HCT116 (cell line): Measurements from ENCODE around the gene SPSB4. TPM values are rescaled to one million over a fixed set of nuclear protein-coding genes. Genes with fewer than 3 reads are reported as not detected.

Source experiments
- ATAC-seq: fragments of 200-7000 bp; cut with Tn5 transposase; 2 replicates; pipeline ENCODE4 v1.9.1; 2020; ENCODE audit warnings: mild to moderate bottlenecking, moderate library complexity
- BruUV-seq: library from RNA; stranded (reverse); fragments of 400-500 nt; replicated peaks from 2 replicates; lab custom pipeline; 2021; lab: Mats Ljungman, UMichigan
- CTCF ChIA-PET: fragments of 300-600 bp; sonication (Branson Sonifier 250); formaldehyde crosslinking; loops from one replicate; lab custom pipeline; 2021; ENCODE audit warnings: antibody characterized with exemption; lab: Charles Lee
- POLR2A ChIA-PET: fragments of 300-600, 350-600 bp; sonication (Branson Sonifier 250); formaldehyde crosslinking; loops from one replicate; lab custom pipeline; 2021; ENCODE audit warnings: antibody characterized with exemption; lab: Charles Lee
- RAD21 ChIA-PET, 2 experiments: fragments of 300-600 bp; sonication (Branson Sonifier 250); formaldehyde crosslinking; loops; one replicate each; lab custom pipeline; 2023; ENCODE audit warnings: low total read pairs in 2 of 2; ENCODE audit not compliant: uncharacterized antibody in 2 of 2, unreplicated experiment in 2 of 2, low non-redundant PET in 1 of 2; lab: Charles Lee
- DNase-seq: peaks from one replicate; pipeline ENCODE4 v3.0.0-alpha.2; 2010; ENCODE audit warnings: low read depth, low spot score
- H2AFZ ChIP-seq: fragments of 200-600 bp; shearing (Covaris generic), sonication (generic); 2 replicates; pipeline ENCODE4 v1.6.1; 2017; ENCODE audit warnings: low read depth, mixed run types, mixed read lengths, antibody characterized with exemption, low read length; ENCODE audit not compliant: poor library complexity, severe bottlenecking
- H3K27ac ChIP-seq: 2 replicates; pipeline ENCODE4 v1.5.1; 2012; ENCODE audit warnings: low read depth, low read length
- H3K27me3 ChIP-seq: fragments of 200-600 bp; sonication (generic); 2 replicates; pipeline ENCODE4 v1.6.1; 2016; ENCODE audit warnings: mixed run types, low read length, mixed read lengths; ENCODE audit not compliant: insufficient read depth
- H3K36me3 ChIP-seq, 2 experiments: fragments of 200-500 bp in 1 of 2; fragments of 200-600 bp in 1 of 2; sonication (Bioruptor generic) in 1 of 2; sonication (generic) in 1 of 2; 2 replicates each; pipeline versions ENCODE4 v1.5.1 to v1.6.1; 2014 to 2016; ENCODE audit warnings: low read length in 2 of 2, inconsistent platforms in 1 of 2, mixed read lengths in 1 of 2, mixed run types in 1 of 2; ENCODE audit not compliant: insufficient read depth in 2 of 2, control insufficient read depth in 1 of 2
- H3K4me1 ChIP-seq, 2 experiments: fragments of 200-600 bp in 1 of 2; sonication (generic) in 1 of 2; 2 replicates each; pipeline versions ENCODE4 v1.5.1 to v1.6.1; 2012 to 2017; ENCODE audit warnings: low read length in 2 of 2, inconsistent platforms in 1 of 2, mild to moderate bottlenecking in 1 of 2, mixed read lengths in 1 of 2, mixed run types in 1 of 2, moderate library complexity in 1 of 2; ENCODE audit not compliant: insufficient read depth in 2 of 2, control insufficient read depth in 1 of 2
- H3K4me2 ChIP-seq: fragments of 200-600 bp; sonication (generic); 2 replicates; pipeline ENCODE4 v1.6.1; 2017; ENCODE audit warnings: mixed run types, low read length, mixed read lengths
- H3K4me3 ChIP-seq, 2 experiments: fragments of 200-600 bp in 1 of 2; sonication (generic) in 1 of 2; replicated peaks in 1 of 2; 2 replicates each; pipeline ENCODE4 v1.5.1; 2011 to 2016; ENCODE audit warnings: low read length in 2 of 2, control low read depth in 1 of 2, low read depth in 1 of 2, mild to moderate bottlenecking in 1 of 2, mixed read lengths in 1 of 2, mixed run types in 1 of 2
- H3K79me2 ChIP-seq: fragments of 200-600 bp; sonication (generic); 2 replicates; pipeline ENCODE4 v1.6.1; 2017; ENCODE audit warnings: mild to moderate bottlenecking, mixed run types, low read length, moderate library complexity, mixed read lengths; ENCODE audit not compliant: insufficient read depth
- H3K9ac ChIP-seq: fragments of 200-600 bp; sonication (generic); 2 replicates; pipeline ENCODE4 v1.6.1; 2016; ENCODE audit warnings: low read length, mixed read lengths
- H3K9me2 ChIP-seq: fragments of 200-600 bp; sonication (generic), shearing (Covaris generic); 2 replicates; pipeline ENCODE4 v1.6.1; 2017; ENCODE audit warnings: mixed run types, mild to moderate bottlenecking, moderate library complexity; ENCODE audit not compliant: insufficient read depth
- H3K9me3 ChIP-seq, 2 experiments: fragments of 200-500 bp in 1 of 2; fragments of 200-600 bp in 1 of 2; sonication (Bioruptor generic) in 1 of 2; sonication (generic) in 1 of 2; 2 replicates each; pipeline ENCODE4 v1.6.1; 2014 to 2017; ENCODE audit warnings: low read length in 2 of 2, mixed read lengths in 2 of 2, inconsistent platforms in 1 of 2, low read depth in 1 of 2, mild to moderate bottlenecking in 1 of 2, mixed run types in 1 of 2, moderate library complexity in 1 of 2; ENCODE audit not compliant: control insufficient read depth in 1 of 2, insufficient read depth in 1 of 2
- H4K20me1 ChIP-seq: fragments of 200-600 bp; sonication (generic), shearing (Covaris generic); 2 replicates; pipeline ENCODE4 v1.6.1; 2017; ENCODE audit warnings: mixed run types, mild to moderate bottlenecking, moderate library complexity; ENCODE audit not compliant: insufficient read depth
- CEBPB ChIP-seq: IDR thresholded peaks from 2 replicates; pipeline ENCODE4 v1.6.1; 2012; ENCODE audit warnings: low read depth
- EZH2 ChIP-seq: fragments of 200-600 bp; sonication (generic); IDR thresholded peaks from 2 replicates; pipeline ENCODE4 v1.6.1; 2017; ENCODE audit warnings: antibody characterized with exemption, mixed run types
- EZH2phosphoT487 ChIP-seq: fragments of 200-600 bp; IDR thresholded peaks from 2 replicates; pipeline ENCODE4 v1.6.1; 2018; ENCODE audit warnings: antibody characterized with exemption, borderline replicate concordance
- FOSL1 ChIP-seq: IDR thresholded peaks from 2 replicates; pipeline ENCODE4 v1.6.1; 2012; ENCODE audit warnings: low read depth
- JUND ChIP-seq: IDR thresholded peaks from 2 replicates; pipeline ENCODE4 v1.6.1; 2012
- POLR2A ChIP-seq: IDR thresholded peaks from 2 replicates; pipeline ENCODE4 v1.7.0; 2011; ENCODE audit warnings: borderline replicate concordance; ENCODE audit not compliant: insufficient read depth, insufficient read length; ENCODE audit errors: extremely low read depth
- POLR2AphosphoS5 ChIP-seq: IDR thresholded peaks from 2 replicates; pipeline ENCODE4 v1.6.1; 2011; ENCODE audit warnings: mild to moderate bottlenecking, low read depth, low read length, moderate library complexity
- RAD21 ChIP-seq: IDR thresholded peaks from 2 replicates; pipeline ENCODE4 v1.6.1; 2012; ENCODE audit warnings: low read depth, mild to moderate bottlenecking
- SIN3A ChIP-seq: IDR thresholded peaks from 2 replicates; pipeline ENCODE4 v1.6.1; 2012; ENCODE audit warnings: low read depth
- SP1 ChIP-seq: IDR thresholded peaks from 2 replicates; pipeline ENCODE4 v1.6.1; 2012; ENCODE audit warnings: low read depth
- SRF ChIP-seq: IDR thresholded peaks from 2 replicates; pipeline ENCODE4 v1.6.1; 2012; ENCODE audit warnings: low read depth
- TCF7L2 ChIP-seq: IDR thresholded peaks from 2 replicates; pipeline ENCODE4 v1.7.0; 2011; ENCODE audit warnings: borderline replicate concordance, inconsistent platforms; ENCODE audit not compliant: insufficient read depth, insufficient read length; ENCODE audit errors: extremely low read depth
- YY1 ChIP-seq: IDR thresholded peaks from 2 replicates; pipeline ENCODE4 v1.6.1; 2011; ENCODE audit warnings: low read length, low read depth, moderate library complexity, mild to moderate bottlenecking; ENCODE audit not compliant: insufficient replicate concordance; ENCODE audit errors: extremely low read depth
- ZFX ChIP-seq: fragments of 450-650 bp; IDR thresholded peaks from 2 replicates; pipeline ENCODE4 v1.6.1; 2017
- ZNF274 ChIP-seq: fragments of 200-500 bp; sonication (Bioruptor generic); IDR thresholded peaks from 2 replicates; pipeline ENCODE4 v1.6.1; 2014; ENCODE audit warnings: mild to moderate bottlenecking, low read depth, low read length, inconsistent platforms
- intact Hi-C: fragments of 100-400 bp; cut with micrococcal nuclease; formaldehyde crosslinking; loops from 2 replicates; pipeline ENCODE4 v1.10.0; 2022
- total RNA-seq: library from RNA; stranded (reverse); gene quantifications from one replicate; pipeline ENCODE4 v1.2.1, GENCODE V29; 2021; ENCODE audit not compliant: unreplicated experiment
- TF ChIP-seq, protein P1 (sequence below): IDR thresholded peaks from 2 replicates; pipeline ENCODE4 v1.6.1; 2012; ENCODE audit warnings: low read depth
- TF ChIP-seq, protein P2 (sequence below): IDR thresholded peaks from 2 replicates; pipeline ENCODE4 v1.6.1; 2011; ENCODE audit warnings: mild to moderate bottlenecking, low read length, moderate library complexity; ENCODE audit not compliant: insufficient replicate concordance; ENCODE audit errors: extremely low read depth
- TF ChIP-seq, protein P3 (sequence below): IDR thresholded peaks from 2 replicates; pipeline ENCODE4 v1.6.1; 2012
- TF ChIP-seq, protein P4 (sequence below), 3 experiments: fragments of 200-600 bp in 1 of 3; sonication (generic) in 1 of 3; IDR thresholded peaks in 2 of 3; conservative IDR thresholded peaks in 1 of 3; 2 replicates each; pipeline ENCODE4 v1.5.1; 2012 to 2017; ENCODE audit warnings: low read depth in 2 of 3, low read length in 2 of 3, antibody characterized with exemption in 1 of 3, borderline replicate concordance in 1 of 3, control low read depth in 1 of 3, mild to moderate bottlenecking in 1 of 3, mixed read lengths in 1 of 3, mixed run types in 1 of 3, moderate library complexity in 1 of 3; ENCODE audit not compliant: insufficient read depth in 1 of 3
- TF ChIP-seq, protein P5 (sequence below): IDR thresholded peaks from 2 replicates; pipeline ENCODE4 v1.6.1; 2012

SPSB4 gene
- total RNA-seq, 1 experiment from 2014 or later = 0.57 TPM

DNA sequence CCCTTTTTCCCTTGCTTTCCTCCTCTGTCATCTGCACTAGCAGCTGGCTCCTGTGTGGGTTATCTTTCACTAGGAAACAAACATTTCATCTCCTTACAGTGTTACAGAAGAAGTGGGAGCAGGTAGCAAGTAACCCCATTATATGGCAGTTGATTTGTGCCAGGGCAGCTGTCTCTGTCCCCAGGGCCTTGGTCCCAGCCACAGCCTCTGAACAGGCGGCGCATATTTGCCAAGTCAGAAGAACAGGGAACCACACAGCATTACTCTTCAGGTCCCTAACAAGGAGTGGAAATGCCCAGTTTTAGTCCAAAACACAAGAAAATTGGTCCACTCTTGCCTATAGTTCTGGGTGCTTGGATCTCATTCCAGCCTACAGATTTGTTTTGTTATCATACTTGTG, 99.8 kb downstream of the SPSB4 start:
- no peak overlapping the region for H2AFZ ChIP-seq
- no peaks in the 10 kb centered on the region for H3K9me2 ChIP-seq
- ATAC-seq (no peak), DNase-seq (no peak)
- H3K9ac ChIP-seq = no peak overlapping the region
- H3K27ac ChIP-seq = no peak overlapping the region
- TF ChIP-seq YY1 (no peak), RAD21 (no peak), ZNF274 (no peak), POLR2A (no peak), EZH2phosphoT487 (no peak), CEBPB (no peak), SIN3A (no peak), ZFX (no peak), JUND (no peak), FOSL1 (no peak), SP1 (no peak), SRF (no peak), POLR2AphosphoS5 (no peak), EZH2 (no peak), TCF7L2 (no peak)
- TF ChIP-seq, protein P1, sequence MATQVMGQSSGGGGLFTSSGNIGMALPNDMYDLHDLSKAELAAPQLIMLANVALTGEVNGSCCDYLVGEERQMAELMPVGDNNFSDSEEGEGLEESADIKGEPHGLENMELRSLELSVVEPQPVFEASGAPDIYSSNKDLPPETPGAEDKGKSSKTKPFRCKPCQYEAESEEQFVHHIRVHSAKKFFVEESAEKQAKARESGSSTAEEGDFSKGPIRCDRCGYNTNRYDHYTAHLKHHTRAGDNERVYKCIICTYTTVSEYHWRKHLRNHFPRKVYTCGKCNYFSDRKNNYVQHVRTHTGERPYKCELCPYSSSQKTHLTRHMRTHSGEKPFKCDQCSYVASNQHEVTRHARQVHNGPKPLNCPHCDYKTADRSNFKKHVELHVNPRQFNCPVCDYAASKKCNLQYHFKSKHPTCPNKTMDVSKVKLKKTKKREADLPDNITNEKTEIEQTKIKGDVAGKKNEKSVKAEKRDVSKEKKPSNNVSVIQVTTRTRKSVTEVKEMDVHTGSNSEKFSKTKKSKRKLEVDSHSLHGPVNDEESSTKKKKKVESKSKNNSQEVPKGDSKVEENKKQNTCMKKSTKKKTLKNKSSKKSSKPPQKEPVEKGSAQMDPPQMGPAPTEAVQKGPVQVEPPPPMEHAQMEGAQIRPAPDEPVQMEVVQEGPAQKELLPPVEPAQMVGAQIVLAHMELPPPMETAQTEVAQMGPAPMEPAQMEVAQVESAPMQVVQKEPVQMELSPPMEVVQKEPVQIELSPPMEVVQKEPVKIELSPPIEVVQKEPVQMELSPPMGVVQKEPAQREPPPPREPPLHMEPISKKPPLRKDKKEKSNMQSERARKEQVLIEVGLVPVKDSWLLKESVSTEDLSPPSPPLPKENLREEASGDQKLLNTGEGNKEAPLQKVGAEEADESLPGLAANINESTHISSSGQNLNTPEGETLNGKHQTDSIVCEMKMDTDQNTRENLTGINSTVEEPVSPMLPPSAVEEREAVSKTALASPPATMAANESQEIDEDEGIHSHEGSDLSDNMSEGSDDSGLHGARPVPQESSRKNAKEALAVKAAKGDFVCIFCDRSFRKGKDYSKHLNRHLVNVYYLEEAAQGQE = no peak
- TF ChIP-seq, protein P2, sequence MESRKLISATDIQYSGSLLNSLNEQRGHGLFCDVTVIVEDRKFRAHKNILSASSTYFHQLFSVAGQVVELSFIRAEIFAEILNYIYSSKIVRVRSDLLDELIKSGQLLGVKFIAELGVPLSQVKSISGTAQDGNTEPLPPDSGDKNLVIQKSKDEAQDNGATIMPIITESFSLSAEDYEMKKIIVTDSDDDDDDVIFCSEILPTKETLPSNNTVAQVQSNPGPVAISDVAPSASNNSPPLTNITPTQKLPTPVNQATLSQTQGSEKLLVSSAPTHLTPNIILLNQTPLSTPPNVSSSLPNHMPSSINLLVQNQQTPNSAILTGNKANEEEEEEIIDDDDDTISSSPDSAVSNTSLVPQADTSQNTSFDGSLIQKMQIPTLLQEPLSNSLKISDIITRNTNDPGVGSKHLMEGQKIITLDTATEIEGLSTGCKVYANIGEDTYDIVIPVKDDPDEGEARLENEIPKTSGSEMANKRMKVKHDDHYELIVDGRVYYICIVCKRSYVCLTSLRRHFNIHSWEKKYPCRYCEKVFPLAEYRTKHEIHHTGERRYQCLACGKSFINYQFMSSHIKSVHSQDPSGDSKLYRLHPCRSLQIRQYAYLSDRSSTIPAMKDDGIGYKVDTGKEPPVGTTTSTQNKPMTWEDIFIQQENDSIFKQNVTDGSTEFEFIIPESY = no peak
- TF ChIP-seq, protein P3, sequence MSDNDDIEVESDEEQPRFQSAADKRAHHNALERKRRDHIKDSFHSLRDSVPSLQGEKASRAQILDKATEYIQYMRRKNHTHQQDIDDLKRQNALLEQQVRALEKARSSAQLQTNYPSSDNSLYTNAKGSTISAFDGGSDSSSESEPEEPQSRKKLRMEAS = no peak
- TF ChIP-seq, protein P4, sequence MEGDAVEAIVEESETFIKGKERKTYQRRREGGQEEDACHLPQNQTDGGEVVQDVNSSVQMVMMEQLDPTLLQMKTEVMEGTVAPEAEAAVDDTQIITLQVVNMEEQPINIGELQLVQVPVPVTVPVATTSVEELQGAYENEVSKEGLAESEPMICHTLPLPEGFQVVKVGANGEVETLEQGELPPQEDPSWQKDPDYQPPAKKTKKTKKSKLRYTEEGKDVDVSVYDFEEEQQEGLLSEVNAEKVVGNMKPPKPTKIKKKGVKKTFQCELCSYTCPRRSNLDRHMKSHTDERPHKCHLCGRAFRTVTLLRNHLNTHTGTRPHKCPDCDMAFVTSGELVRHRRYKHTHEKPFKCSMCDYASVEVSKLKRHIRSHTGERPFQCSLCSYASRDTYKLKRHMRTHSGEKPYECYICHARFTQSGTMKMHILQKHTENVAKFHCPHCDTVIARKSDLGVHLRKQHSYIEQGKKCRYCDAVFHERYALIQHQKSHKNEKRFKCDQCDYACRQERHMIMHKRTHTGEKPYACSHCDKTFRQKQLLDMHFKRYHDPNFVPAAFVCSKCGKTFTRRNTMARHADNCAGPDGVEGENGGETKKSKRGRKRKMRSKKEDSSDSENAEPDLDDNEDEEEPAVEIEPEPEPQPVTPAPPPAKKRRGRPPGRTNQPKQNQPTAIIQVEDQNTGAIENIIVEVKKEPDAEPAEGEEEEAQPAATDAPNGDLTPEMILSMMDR (IDR thresholded peaks at IDR 0.05 in 2 of 3, conservative IDR thresholded peaks at IDR 0.05 in 1 of 3; ENCODE audit: borderline replicate concordance in 1 of 3, insufficient read depth in 1 of 3, low read depth in 2 of 3, low read length in 2 of 3) = no peak
- TF ChIP-seq, protein P5, sequence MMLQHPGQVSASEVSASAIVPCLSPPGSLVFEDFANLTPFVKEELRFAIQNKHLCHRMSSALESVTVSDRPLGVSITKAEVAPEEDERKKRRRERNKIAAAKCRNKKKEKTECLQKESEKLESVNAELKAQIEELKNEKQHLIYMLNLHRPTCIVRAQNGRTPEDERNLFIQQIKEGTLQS = no peak
- H3K9me3 ChIP-seq = no peaks in the 10 kb centered on the region
- H3K79me2 ChIP-seq = no peaks in the 10 kb centered on the region
- ChIA-PET CTCF (no interaction called here), POLR2A (no interaction called here), RAD21 (interaction anchor here in 1 of 2 experiments (0.7 kb wide), 1 partner anchor 212 kb away, joined by 4 read pairs; no protein-coding TSS in a partner anchor)
- H3K4me2 ChIP-seq = no peak overlapping the region
- BruUV-seq = no TSS peak
- peaks cover 6% of the 10 kb centered on the region; the same call in 1 of the 2 replicates for H3K27me3 ChIP-seq
- intact Hi-C loops = no loop called here
- no peaks in the 10 kb centered on the region for H4K20me1 ChIP-seq
- H3K36me3 ChIP-seq = no peaks in the 10 kb centered on the region
- H3K4me3 ChIP-seq = no peak overlapping the region
- no peaks in the 10 kb centered on the region for H3K4me1 ChIP-seq
